Cardiac muscle cell (in vitro differentiated cells and primary cell): Measurements from ENCODE around the gene SKP1. TPM values are rescaled to one million over a fixed set of nuclear protein-coding genes. Genes with fewer than 3 reads are reported as not detected.
"Not testable (repeated sequence)": the region's sequence is repeated elsewhere in the genome, so short reads cannot be mapped to it uniquely, and the experiment has no call there.

Source experiments
- DNase-seq, 2 donors: peaks; one replicate each; pipeline versions ENCODE4 v3.0.0 to v3.0.0-alpha.2; 2010 to 2017; ENCODE audit warnings: low read depth in 1 of 2, low spot score in 1 of 2
- H3K27ac ChIP-seq: fragments of 200-600 bp; sonication (generic); 2 replicates; pipeline ENCODE4 v1.5.1; 2016
- H3K27me3 ChIP-seq: fragments of 200-600 bp; sonication (generic); 2 replicates; pipeline ENCODE4 v1.6.0; 2016; ENCODE audit warnings: control low read depth
- H3K36me3 ChIP-seq: fragments of 200-600 bp; sonication (generic); 2 replicates; pipeline ENCODE4 v1.5.1; 2016; ENCODE audit warnings: control low read depth
- H3K4me1 ChIP-seq: fragments of 200-600 bp; sonication (generic); 2 replicates; pipeline ENCODE4 v1.8.1; 2017; ENCODE audit warnings: low read depth, mild to moderate bottlenecking, mixed run types
- H3K4me3 ChIP-seq: fragments of 200-600 bp; sonication (generic); 2 replicates; pipeline ENCODE4 v1.5.1; 2016; ENCODE audit warnings: mild to moderate bottlenecking
- H3K9me3 ChIP-seq: fragments of 200-600 bp; sonication (generic); 2 replicates; pipeline ENCODE4 v1.5.1; 2017; ENCODE audit warnings: low read depth, mild to moderate bottlenecking, control low read depth
- CTCF ChIP-seq: IDR thresholded peaks from 2 replicates; pipeline ENCODE4 v1.5.1; 2012; ENCODE audit warnings: low read depth, mild to moderate bottlenecking, low read length
- polyA plus RNA-seq: library from polyadenylated mRNA; unstranded; fragments of >200 nt; fragmentation: Nextera tagmentation; extraction: Ambion mirVana; gene quantifications from 2 replicates; pipeline ENCODE4 v1.2.1, GENCODE V29; 2016
- total RNA-seq: library from RNA; depleted of rRNA; stranded (reverse); fragments of >200 nt; gene quantifications from 2 replicates; pipeline ENCODE4 v1.2.3, GENCODE V29; 2016

Gene SKP1
- total and polyA plus RNA-seq, 2 experiments from 2014 or later: 301 to 1,444 TPM

- Histone ChIP-seq H3K27me3 (no peaks in the 10 kb centered on the region), H3K27ac (peak overlapping the region; percentile 39), H3K9me3 (no peaks in the 10 kb centered on the region), H3K36me3 (no peaks in the 10 kb centered on the region), H3K4me1 (no peaks in the 10 kb centered on the region), H3K4me3 (no peak overlapping the region)
- TF ChIP-seq CTCF: no peak
- no peak for DNase-seq
Observed at GRCh38 chr5:134215757-134216156, 39.0 kb upstream of the SKP1 start.

GRCh38 chr5:134211263-134212031 lies 34.7 kb upstream of the SKP1 start:
- H3K9me3 ChIP-seq, H3K36me3 ChIP-seq, H3K4me3 ChIP-seq, H3K27me3 ChIP-seq, H3K4me1 ChIP-seq, H3K27ac ChIP-seq: not testable (repeated sequence)
- DNase-seq: peak in 1 of 2 donors; percentile 50

GRCh38 chr5:134209477-134210245 lies 32.9 kb upstream of the SKP1 start:
- Histone ChIP-seq H3K27ac (no peak overlapping the region), H3K4me1 (no peaks in the 10 kb centered on the region), H3K4me3 (no peak overlapping the region), H3K27me3 (no peaks in the 10 kb centered on the region), H3K9me3 (no peaks in the 10 kb centered on the region), H3K36me3 (no peaks in the 10 kb centered on the region)
- TF ChIP-seq CTCF: no peak
- DNase-seq: no peak

GRCh38 chr5:134207696-134208095 lies 30.9 kb upstream of the SKP1 start:
- no peak for TF ChIP-seq CTCF
- H3K27ac ChIP-seq: no peak overlapping the region
- peaks cover 17% of the 10 kb centered on the region for H3K36me3 ChIP-seq
- no peak for DNase-seq
- H3K4me3 ChIP-seq: no peak overlapping the region
- no peaks in the 10 kb centered on the region for H3K4me1 ChIP-seq
- H3K27me3 ChIP-seq: no peaks in the 10 kb centered on the region
- no peaks in the 10 kb centered on the region for H3K9me3 ChIP-seq

- DNase-seq: no peak
- Histone ChIP-seq H3K27ac (no peak overlapping the region), H3K27me3 (no peaks in the 10 kb centered on the region), H3K9me3 (no peaks in the 10 kb centered on the region), H3K4me3 (no peak overlapping the region), H3K36me3 (peaks cover 26% of the 10 kb centered on the region), H3K4me1 (no peaks in the 10 kb centered on the region)
- no peak for TF ChIP-seq CTCF
Observed at GRCh38 chr5:134206627-134207160, 29.9 kb upstream of the SKP1 start.

GRCh38 chr5:134204575-134204974 lies 27.8 kb upstream of the SKP1 start:
- Histone ChIP-seq H3K9me3 (no peaks in the 10 kb centered on the region), H3K4me1 (no peaks in the 10 kb centered on the region), H3K36me3 (peaks cover 47% of the 10 kb centered on the region), H3K27me3 (no peaks in the 10 kb centered on the region), H3K4me3 (no peak overlapping the region), H3K27ac (no peak overlapping the region)
- TF ChIP-seq CTCF: no peak
- no peak for DNase-seq
